ENCODE data around the gene TENM3.

- TF ChIP-seq CTCF (conservative IDR thresholded peaks at IDR 0.05) (0 out of 2 replicates have a peak, but pooled peaks have one; percentile 18), EZH2 (IDR thresholded peaks at IDR 0.05; ENCODE audit: low read depth) (no peak)
These were observed 63.7 kb downstream of the TENM3 start for GRCh38 chr4:182306792-182307507.
